ENCODE data around the gene MYL7. TPM values are rescaled to one million over a fixed set of nuclear protein-coding genes. Genes with fewer than 3 reads are reported as not detected.

Gene MYL7
- total RNA-seq, 1 experiment from 2014 or later, result not detected

DNA sequence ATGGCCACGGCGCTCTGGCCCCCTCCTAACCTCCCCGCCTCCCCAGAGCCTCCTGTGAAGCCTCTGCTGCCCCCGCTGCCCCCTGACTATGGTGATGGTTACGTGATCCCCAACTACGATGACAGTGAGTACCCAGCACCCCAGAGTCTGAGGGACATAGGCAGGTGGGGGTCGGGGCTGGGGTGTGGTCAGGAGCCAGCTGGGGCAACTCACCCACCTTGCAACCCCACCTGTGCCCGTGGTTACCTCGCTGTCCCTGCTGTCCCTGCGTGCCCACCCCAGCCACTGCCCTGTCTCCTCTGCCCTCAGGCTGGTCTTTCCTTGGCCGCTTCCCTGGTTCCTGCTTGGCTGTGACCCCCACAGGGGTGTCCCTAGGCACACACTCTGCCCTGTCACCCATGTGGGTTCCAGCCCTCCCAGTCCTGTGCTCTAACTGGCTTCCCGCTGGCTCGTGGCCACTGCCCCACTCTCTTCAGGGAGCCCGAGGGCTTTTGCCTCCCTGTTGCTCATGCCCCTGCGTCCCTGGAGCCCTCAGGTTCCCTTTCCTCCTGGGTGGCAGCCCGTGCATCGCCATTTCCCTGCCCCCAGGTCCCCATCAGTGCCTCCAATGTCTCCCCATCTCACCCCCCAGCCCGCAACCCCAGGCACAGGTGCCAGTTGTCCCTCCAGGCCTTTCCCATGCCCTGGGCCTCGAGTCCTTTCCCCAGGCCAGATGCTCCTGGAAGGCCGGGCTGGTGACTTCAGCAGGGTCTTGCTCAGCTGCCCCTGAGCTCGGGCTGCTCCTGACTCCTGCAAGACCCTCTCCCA is 33.0 kb downstream of the MYL7 start:
- Histone ChIP-seq H3K9me2 (ENCODE audit: insufficient read depth) (no peaks in the 10 kb centered on the region), H3K27ac (ENCODE audit: low read depth, low read length) (no peak overlapping the region; the same call in 1 of the 2 replicates), H3K4me1 (ENCODE audit: control insufficient read depth in 1 of 2, insufficient read depth in 2 of 2, low read length in 2 of 2) (peaks cover 0 to 6% of the 10 kb centered on the region in 2 experiments; a peak in 2 of 4 replicates), H4K20me1 (ENCODE audit: insufficient read depth) (no peaks in the 10 kb centered on the region), H3K36me3 (ENCODE audit: control insufficient read depth in 1 of 2, insufficient read depth in 2 of 2, low read length in 2 of 2) (no peaks in the 10 kb centered on the region), H3K9me3 (ENCODE audit: control insufficient read depth in 1 of 2, insufficient read depth in 1 of 2, low read depth in 1 of 2, low read length in 2 of 2) (no peaks in the 10 kb centered on the region), H3K4me2 (ENCODE audit: low read length) (no peak overlapping the region), H3K79me2 (ENCODE audit: insufficient read depth, low read length) (no peaks in the 10 kb centered on the region), H2AFZ (ENCODE audit: low read depth, low read length, poor library complexity, severe bottlenecking) (no peak overlapping the region), H3K4me3 (replicated peaks in 1 of 2; ENCODE audit: low read depth in 1 of 2, low read length in 2 of 2) (no peak overlapping the region), H3K9ac (ENCODE audit: low read length) (no peak overlapping the region), H3K27me3 (ENCODE audit: insufficient read depth, low read length) (no peaks in the 10 kb centered on the region)
- no TSS peak for BruUV-seq (replicated peaks)
- ATAC-seq (no peak), DNase-seq (ENCODE audit: low read depth, low spot score) (no peak)
- ChIA-PET RAD21 (ENCODE audit: low non-redundant PET in 1 of 2, low total read pairs in 2 of 2, uncharacterized antibody in 2 of 2, unreplicated experiment in 2 of 2) (no interaction called here), POLR2A (no interaction called here), CTCF (no interaction called here)
- intact Hi-C loops (cut with micrococcal nuclease), result no loop called here
- no peak for TF ChIP-seq YY1 (IDR thresholded peaks at IDR 0.05; ENCODE audit: extremely low read depth, insufficient replicate concordance, low read depth, low read length)
- TF ChIP-seq POLR2AphosphoS5 (IDR thresholded peaks at IDR 0.05; ENCODE audit: low read depth, low read length), result no peak
- no peak for TF ChIP-seq JUND (IDR thresholded peaks at IDR 0.05)
- no peak for TF ChIP-seq ZFX (IDR thresholded peaks at IDR 0.05)
- TF ChIP-seq RAD21 (IDR thresholded peaks at IDR 0.05; ENCODE audit: low read depth), result no peak
- TF ChIP-seq, protein P1, sequence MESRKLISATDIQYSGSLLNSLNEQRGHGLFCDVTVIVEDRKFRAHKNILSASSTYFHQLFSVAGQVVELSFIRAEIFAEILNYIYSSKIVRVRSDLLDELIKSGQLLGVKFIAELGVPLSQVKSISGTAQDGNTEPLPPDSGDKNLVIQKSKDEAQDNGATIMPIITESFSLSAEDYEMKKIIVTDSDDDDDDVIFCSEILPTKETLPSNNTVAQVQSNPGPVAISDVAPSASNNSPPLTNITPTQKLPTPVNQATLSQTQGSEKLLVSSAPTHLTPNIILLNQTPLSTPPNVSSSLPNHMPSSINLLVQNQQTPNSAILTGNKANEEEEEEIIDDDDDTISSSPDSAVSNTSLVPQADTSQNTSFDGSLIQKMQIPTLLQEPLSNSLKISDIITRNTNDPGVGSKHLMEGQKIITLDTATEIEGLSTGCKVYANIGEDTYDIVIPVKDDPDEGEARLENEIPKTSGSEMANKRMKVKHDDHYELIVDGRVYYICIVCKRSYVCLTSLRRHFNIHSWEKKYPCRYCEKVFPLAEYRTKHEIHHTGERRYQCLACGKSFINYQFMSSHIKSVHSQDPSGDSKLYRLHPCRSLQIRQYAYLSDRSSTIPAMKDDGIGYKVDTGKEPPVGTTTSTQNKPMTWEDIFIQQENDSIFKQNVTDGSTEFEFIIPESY (IDR thresholded peaks at IDR 0.05; ENCODE audit: extremely low read depth, insufficient replicate concordance, low read length), result no peak
- TF ChIP-seq, protein P2, sequence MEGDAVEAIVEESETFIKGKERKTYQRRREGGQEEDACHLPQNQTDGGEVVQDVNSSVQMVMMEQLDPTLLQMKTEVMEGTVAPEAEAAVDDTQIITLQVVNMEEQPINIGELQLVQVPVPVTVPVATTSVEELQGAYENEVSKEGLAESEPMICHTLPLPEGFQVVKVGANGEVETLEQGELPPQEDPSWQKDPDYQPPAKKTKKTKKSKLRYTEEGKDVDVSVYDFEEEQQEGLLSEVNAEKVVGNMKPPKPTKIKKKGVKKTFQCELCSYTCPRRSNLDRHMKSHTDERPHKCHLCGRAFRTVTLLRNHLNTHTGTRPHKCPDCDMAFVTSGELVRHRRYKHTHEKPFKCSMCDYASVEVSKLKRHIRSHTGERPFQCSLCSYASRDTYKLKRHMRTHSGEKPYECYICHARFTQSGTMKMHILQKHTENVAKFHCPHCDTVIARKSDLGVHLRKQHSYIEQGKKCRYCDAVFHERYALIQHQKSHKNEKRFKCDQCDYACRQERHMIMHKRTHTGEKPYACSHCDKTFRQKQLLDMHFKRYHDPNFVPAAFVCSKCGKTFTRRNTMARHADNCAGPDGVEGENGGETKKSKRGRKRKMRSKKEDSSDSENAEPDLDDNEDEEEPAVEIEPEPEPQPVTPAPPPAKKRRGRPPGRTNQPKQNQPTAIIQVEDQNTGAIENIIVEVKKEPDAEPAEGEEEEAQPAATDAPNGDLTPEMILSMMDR (IDR thresholded peaks at IDR 0.05 in 2 of 3, conservative IDR thresholded peaks at IDR 0.05 in 1 of 3; ENCODE audit: borderline replicate concordance in 1 of 3, insufficient read depth in 1 of 3, low read depth in 2 of 3, low read length in 2 of 3), result no peak
- TF ChIP-seq EZH2phosphoT487 (IDR thresholded peaks at IDR 0.05; ENCODE audit: borderline replicate concordance), result no peak
- no peak for TF ChIP-seq CBX3 (IDR thresholded peaks at IDR 0.05; ENCODE audit: low read depth)
- no peak for TF ChIP-seq MAX (IDR thresholded peaks at IDR 0.05)
- TF ChIP-seq CEBPB (IDR thresholded peaks at IDR 0.05; ENCODE audit: low read depth), result no peak
- TF ChIP-seq SRF (IDR thresholded peaks at IDR 0.05; ENCODE audit: low read depth), result no peak
- no peak for TF ChIP-seq FOSL1 (IDR thresholded peaks at IDR 0.05; ENCODE audit: low read depth)
- TF ChIP-seq ZNF274 (IDR thresholded peaks at IDR 0.05; ENCODE audit: low read depth, low read length), result no peak
- TF ChIP-seq SP1 (IDR thresholded peaks at IDR 0.05; ENCODE audit: low read depth), result no peak
- no peak for TF ChIP-seq EGR1 (IDR thresholded peaks at IDR 0.05; ENCODE audit: low read depth)
- no peak for TF ChIP-seq ELF1 (IDR thresholded peaks at IDR 0.05; ENCODE audit: borderline replicate concordance, low read depth)
- TF ChIP-seq TCF7L2 (IDR thresholded peaks at IDR 0.05; ENCODE audit: borderline replicate concordance, extremely low read depth, insufficient read depth, insufficient read length), result no peak

All from HCT116 (cell line).